T47D (cell line): ENCODE data around the gene PCK1.
"Not testable (repeated sequence)": the region's sequence is repeated elsewhere in the genome, so short reads cannot be mapped to it uniquely, and the experiment has no call there.

ENCODE experiments used
- DNase-seq, 2 experiments: peaks; one replicate each; pipeline versions ENCODE4 v3.0.0 to v3.0.0-alpha.2; 2011 to 2012; ENCODE audit warnings: low read depth in 1 of 2, low spot score in 1 of 2
- JUND ChIP-seq: IDR thresholded peaks from 2 replicates; pipeline ENCODE4 v1.6.1; 2012; ENCODE audit warnings: low read depth
- in situ Hi-C: cut with HindIII; loops from 2 replicates; pipeline ENCODE4 v1.10.0; 2016; ENCODE audit warnings: low sequenced_read_pairs, low pct_unique_long_range_greater_than_20kb

PCK1 gene

GRCh38 chr20:57560554-57561355 lies at the start of gene PCK1:
TSS of gene PCK1 (plus strand) at chr20:57561110. CDS start at chr20:57561412, 302 bp downstream.
- peak in 1 of 2 experiments; percentile 35 for DNase-seq
- TF ChIP-seq JUND = no peak
- in situ Hi-C loops = no loop called here

DNA sequence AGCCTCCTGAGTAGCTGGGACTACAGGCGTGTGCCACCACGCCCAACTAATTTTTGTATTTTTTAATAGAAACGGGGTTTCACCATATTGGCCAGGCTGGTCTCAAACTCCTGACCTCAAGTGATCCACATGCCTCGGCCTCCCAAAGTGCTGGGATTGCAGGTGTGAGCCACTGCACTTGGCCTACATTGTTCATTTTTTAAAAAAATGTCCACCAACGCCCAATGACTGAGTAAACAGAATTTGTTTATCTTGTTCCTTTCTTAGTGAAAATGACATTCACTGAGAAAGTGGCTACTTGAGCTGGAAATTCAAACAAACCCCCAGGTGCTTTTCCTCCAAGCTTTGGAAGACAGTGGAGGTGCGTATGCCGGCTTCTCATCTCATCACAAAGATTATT lies 49.2 kb upstream of the PCK1 start:
- DNase-seq, in situ Hi-C loops: not testable (repeated sequence)

GRCh38 chr20:57512432-57512831 lies 48.5 kb upstream of the PCK1 start:
- no peak for TF ChIP-seq JUND
- no peak for DNase-seq
- in situ Hi-C loops = no loop called here

GRCh38 chr20:57513199-57513598 lies 47.7 kb upstream of the PCK1 start:
- TF ChIP-seq JUND = no peak
- in situ Hi-C loops = no loop called here
- no peak for DNase-seq

DNA sequence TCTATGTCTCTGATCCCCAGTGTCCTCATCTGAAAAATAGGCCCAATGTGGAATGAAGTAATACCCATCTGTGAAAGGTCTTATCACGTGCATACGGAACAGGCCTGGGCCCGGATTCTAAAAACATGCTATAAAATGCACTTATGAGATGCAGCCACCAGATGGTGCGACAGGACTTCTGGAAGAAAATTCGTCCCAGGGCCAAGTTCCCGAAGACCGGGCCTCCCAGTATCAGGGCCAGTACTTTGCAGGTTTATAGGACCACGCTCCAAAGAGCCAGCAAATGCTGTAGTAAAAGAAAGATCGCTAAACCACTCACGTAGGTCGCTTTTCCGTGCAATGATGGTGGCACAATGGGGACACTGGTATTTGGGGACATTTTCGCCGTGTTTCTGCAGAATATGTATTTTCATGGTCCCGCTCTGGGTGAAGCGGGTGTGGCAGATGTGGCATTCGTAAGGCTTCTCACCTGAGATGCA lies 46.6 kb upstream of the PCK1 start:
- no peak for TF ChIP-seq JUND
- peak; percentile 68 to 82 for DNase-seq
- in situ Hi-C loops = no loop called here

DNA sequence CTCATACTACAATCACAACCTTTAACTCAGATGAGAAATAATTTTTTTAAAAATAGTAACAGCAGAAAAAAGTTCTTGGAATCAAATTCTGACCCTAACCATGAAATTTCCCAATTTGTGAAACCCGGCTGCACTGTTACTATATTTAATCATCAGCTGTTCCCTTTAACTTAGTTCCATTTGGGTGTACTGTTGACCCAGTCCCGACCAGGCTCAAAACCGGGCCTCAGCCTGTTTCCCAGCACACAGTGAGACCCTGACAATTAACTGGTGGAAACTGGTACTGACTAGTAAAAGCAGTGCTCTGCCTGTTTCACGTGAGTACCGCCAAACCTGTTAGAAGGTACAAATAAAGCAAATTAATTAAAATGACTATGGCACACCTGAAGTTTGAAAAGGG lies 43.0 kb upstream of the PCK1 start:
- in situ Hi-C loops = no loop called here
- TF ChIP-seq JUND = no peak
- DNase-seq = no peak

- no peak for TF ChIP-seq JUND
- in situ Hi-C loops = no loop called here
- no peak for DNase-seq
These were observed 38.4 kb upstream of the PCK1 start for GRCh38 chr20:57522380-57523140.

DNA sequence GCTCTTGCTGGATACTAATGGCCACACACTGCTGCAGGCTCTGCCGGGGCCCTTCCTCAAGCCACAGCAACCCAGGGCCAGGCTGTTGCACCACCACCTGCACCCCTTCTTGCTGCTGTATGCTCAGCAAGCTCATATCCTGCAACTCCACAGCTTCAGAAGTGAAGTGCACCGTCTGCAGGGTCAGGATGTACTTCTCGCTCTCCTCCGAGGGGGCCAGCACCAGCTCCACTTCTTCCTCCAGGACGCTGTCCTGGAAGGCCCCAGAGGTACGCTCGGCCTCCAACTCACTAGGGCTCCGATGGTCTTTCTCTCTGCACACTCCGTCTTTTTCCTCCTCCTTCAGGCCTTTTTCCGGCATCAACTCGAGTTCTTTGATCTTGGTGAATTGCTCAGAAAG lies 37.1 kb upstream of the PCK1 start:
- DNase-seq = no peak
- no peak for TF ChIP-seq JUND
- in situ Hi-C loops = no loop called here

DNA sequence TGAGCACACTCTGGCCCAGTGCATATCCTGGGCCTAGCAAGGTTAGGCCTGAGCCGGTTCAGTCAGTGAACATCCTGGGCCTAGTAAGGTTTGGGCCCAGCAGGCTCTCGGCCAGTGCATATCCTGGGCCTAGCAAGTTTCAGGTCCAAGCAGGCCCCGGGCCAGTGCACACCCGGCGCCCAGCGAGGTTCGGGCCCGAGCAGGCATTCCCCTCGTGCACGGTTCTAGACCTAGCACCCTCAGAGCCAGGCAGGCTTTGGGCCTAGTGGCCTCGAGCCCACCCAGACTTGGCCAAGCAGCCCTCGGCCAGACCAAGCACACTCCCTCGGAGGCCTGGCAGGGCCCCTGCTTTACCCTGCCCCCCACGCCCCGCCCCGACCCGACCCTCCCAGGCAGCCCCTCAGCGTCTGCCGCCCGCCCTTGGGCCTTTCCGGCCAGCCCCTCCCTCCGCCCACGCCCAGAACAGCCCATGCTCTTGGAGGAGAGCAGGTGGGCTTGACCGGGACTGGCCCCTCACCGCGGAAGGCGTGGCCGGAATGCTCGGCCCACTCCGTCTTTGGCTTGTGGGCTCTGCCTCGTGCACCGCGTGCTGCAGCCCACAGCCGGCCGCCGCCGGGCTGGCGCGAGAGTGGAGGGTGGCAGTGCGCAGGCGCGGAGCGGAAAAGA lies 36.3 kb upstream of the PCK1 start, which contains the start of gene CTCFL:
TSS of gene CTCFL (minus strand) at position 630 of the 666 bp plus-strand sequence. CDS start 935 bp downstream, outside the sequence.
- in situ Hi-C loops = no loop called here
- no peak for DNase-seq
- no peak for TF ChIP-seq JUND

DNA sequence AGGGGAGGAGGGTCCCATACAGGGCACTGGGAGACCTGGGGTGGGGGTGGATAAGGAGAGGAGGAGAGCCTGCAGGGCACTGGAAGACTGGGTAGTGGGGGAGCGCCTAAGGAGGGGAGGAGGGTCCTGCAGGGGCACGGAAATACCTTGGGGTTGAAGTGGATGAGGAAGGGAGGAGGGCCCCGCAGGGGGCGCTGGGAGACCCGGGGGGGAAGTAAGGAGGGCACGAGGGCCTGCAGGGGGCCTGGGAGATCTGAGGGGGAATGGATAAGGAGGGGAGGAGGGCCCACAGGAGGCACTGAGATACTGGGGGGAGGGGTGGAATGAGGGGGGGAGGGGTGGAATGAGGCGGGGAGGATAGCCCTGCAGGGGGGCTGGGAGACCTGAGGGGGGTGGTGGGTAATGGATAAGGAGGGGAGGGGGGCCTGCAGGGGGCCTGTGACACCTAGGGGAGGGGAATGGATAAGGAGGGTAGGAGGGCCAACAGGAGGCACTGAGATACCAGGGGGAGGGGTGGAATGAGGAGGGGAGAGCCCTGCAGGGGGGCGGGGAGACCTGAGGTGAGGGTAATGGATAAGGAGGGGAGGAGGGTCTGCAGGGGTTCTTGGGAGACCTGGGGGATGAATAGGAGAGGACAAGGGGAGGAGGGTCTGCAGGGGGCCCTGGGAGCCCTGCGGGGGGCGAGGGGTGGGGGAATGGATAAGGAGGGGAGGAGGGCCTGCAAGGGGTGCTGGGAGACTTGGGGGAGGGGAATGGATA lies 35.4 kb upstream of the PCK1 start:
- no peak for TF ChIP-seq JUND
- in situ Hi-C loops = no loop called here
- DNase-seq = no peak

GRCh38 chr20:57526087-57526884 lies 34.6 kb upstream of the PCK1 start:
- no peak for DNase-seq
- in situ Hi-C loops = no loop called here

More at GRCh38 chr20:57526087-57526884, 34.6 kb upstream of the PCK1 start:
- no peak for TF ChIP-seq JUND
